Neural cell (in vitro differentiated cells): Measurements from ENCODE around the gene ZBTB6.

Source experiments
- CTCF ChIP-seq: fragments of 450-650 bp; IDR thresholded peaks from 2 replicates; pipeline ENCODE4 v1.5.1; 2014; ENCODE audit warnings: antibody characterized with exemption, mild to moderate bottlenecking, moderate library complexity; ENCODE audit not compliant: poor library complexity, severe bottlenecking
- EP300 ChIP-seq: fragments of 450-650 bp; conservative IDR thresholded peaks from 2 replicates; pipeline ENCODE4 v1.6.1; 2014; ENCODE audit warnings: antibody characterized with exemption, mild to moderate bottlenecking, moderate library complexity; ENCODE audit not compliant: poor library complexity, severe bottlenecking
- POLR2AphosphoS5 ChIP-seq: IDR thresholded peaks from 2 replicates; pipeline ENCODE4 v1.6.1; 2012

GRCh38 chr9:122946461-122947005 lies 33.4 kb upstream of the ZBTB6 start:
- TF ChIP-seq CTCF (no peak), EP300 (no peak), POLR2AphosphoS5 (no peak)
